ENCODE data around the gene VEGFC. TPM values are rescaled to one million over a fixed set of nuclear protein-coding genes. Genes with fewer than 3 reads are reported as not detected.

VEGFC gene
- total and polyA plus RNA-seq, 2 donors (not counting 1 experiment from before 2014, with no cell fraction given): not detected

DNA sequence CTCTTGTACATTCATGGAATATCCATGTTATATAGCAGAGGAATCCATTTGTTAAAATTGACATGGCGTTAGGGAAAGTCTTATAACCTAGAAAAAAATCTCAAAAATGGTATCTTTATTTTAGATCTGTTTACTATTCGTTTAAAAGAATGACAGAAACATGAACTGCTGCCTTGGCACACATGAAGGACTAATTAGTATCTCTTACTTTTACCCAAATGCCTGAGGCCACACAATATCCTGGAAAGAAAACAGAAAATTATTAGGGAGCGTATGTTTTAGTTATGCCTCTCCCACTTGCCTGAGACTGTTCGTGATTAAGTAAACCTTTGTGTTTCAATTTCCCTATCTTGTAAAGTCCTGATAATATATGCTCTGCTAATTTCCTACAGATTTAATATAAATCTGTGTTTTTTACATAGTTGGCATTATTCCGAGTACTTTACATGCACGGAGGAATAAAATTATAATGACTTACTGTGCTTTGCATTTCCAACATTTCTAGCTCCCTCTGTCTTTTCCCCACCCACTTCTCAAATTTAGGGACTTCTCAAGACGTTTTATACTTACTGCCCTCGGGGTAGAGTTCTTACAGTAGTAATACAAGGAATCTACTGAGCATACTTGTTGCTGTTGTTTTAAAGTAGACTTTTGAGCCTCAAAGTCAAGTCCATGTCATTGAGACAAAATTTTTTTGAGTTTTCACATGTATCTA is 147.3 kb downstream of the VEGFC start:
- CTCF ChIA-PET: no interaction called here
- no peaks in the 10 kb centered on the region for H3K9me3 ChIP-seq (ENCODE audit: control extremely low read depth in 1 of 3, control insufficient read depth in 2 of 3, insufficient read depth in 1 of 3, low read length in 2 of 3)

DNA sequence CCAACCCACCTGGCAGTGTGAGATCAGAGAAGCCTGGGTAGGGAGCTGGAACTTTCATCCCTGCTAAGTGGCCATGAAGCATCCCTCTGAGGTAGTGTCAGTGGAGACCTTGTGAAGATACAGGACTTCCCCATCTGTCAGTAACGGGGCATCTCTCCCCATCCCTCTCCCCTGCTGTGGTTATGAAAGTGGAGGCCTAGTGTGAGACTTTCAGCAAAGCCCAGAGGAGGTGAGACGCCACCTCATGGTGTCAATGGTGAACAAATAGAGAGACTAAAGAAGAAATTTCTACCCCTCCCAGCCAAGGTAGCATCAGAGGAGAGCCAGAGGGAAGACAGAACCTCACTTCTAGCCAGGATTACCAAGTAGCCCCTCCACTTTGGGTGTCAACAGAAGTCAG is 150.2 kb downstream of the VEGFC start:
- no peak overlapping the region for H3K9ac ChIP-seq (ENCODE audit: low read length)
- no CpG with 5 or more reads among the region's 2 CpGs for WGBS (ENCODE audit: insufficient coverage)
- ChIA-PET CTCF (no interaction called here), POLR2A (no interaction called here)
- H3K4me2 ChIP-seq (replicated peaks; ENCODE audit: low read depth, low read length, poor library complexity, severe bottlenecking): no peak overlapping the region
- ATAC-seq (ENCODE audit: low read depth): no peak
- Mint-ChIP-seq H3K27me3 (no peaks in the 10 kb centered on the region), H3K4me3 (no peak overlapping the region), H3K9me3 (ENCODE audit: insufficient read depth) (peaks cover 5% of the 10 kb centered on the region), H3K4me1 (no peaks in the 10 kb centered on the region), H3K27ac (no peak overlapping the region)
- H3K4me1 ChIP-seq (ENCODE audit: control insufficient read depth in 2 of 2, insufficient read depth in 2 of 2, low read length in 2 of 2): no peaks in the 10 kb centered on the region
- TF ChIP-seq EZH2 (IDR thresholded peaks at IDR 0.05; ENCODE audit: borderline replicate concordance, insufficient read depth, low read depth, low read length, poor library complexity, severe bottlenecking): no peak
- TF ChIP-seq, protein P1, sequence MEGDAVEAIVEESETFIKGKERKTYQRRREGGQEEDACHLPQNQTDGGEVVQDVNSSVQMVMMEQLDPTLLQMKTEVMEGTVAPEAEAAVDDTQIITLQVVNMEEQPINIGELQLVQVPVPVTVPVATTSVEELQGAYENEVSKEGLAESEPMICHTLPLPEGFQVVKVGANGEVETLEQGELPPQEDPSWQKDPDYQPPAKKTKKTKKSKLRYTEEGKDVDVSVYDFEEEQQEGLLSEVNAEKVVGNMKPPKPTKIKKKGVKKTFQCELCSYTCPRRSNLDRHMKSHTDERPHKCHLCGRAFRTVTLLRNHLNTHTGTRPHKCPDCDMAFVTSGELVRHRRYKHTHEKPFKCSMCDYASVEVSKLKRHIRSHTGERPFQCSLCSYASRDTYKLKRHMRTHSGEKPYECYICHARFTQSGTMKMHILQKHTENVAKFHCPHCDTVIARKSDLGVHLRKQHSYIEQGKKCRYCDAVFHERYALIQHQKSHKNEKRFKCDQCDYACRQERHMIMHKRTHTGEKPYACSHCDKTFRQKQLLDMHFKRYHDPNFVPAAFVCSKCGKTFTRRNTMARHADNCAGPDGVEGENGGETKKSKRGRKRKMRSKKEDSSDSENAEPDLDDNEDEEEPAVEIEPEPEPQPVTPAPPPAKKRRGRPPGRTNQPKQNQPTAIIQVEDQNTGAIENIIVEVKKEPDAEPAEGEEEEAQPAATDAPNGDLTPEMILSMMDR (IDR thresholded peaks at IDR 0.05): no peak
- no peaks in the 10 kb centered on the region for H3K27me3 ChIP-seq (replicated peaks in 1 of 4; ENCODE audit: control extremely low read depth in 1 of 4, control insufficient read depth in 3 of 4, insufficient read depth in 4 of 4, low read length in 3 of 4)
- H3K4me3 ChIP-seq (ENCODE audit: control extremely low read depth in 1 of 5, extremely low read depth in 1 of 5, insufficient read depth in 1 of 5, low read depth in 2 of 5, low read length in 4 of 5): no peak overlapping the region
- no peak overlapping the region for H2AFZ ChIP-seq (ENCODE audit: insufficient read depth, low read depth, low read length, poor library complexity, severe bottlenecking)
- H3K36me3 ChIP-seq (replicated peaks in 1 of 2; ENCODE audit: control extremely low read depth in 1 of 2, control insufficient read depth in 1 of 2, extremely low read depth in 1 of 2, insufficient read depth in 2 of 2, low read length in 1 of 2): no peaks in the 10 kb centered on the region
- no peak for DNase-seq
- intact Hi-C loops (cut with micrococcal nuclease): no loop called here
- H3K79me2 ChIP-seq (ENCODE audit: control insufficient read depth, insufficient read depth, low read length): no peaks in the 10 kb centered on the region
- H3K27ac ChIP-seq (ENCODE audit: low read length in 2 of 2): no peak overlapping the region
- H3K9me3 ChIP-seq (ENCODE audit: control extremely low read depth in 1 of 3, control insufficient read depth in 2 of 3, insufficient read depth in 1 of 3, low read length in 2 of 3): no peaks in the 10 kb centered on the region
- H4K20me1 ChIP-seq (ENCODE audit: control insufficient read depth, insufficient read depth, low read length, poor library complexity, severe bottlenecking): no peaks in the 10 kb centered on the region

More for the DNA sequence above, 147.3 kb downstream of the VEGFC start:
- intact Hi-C loops (cut with micrococcal nuclease): no loop called here
- POLR2A ChIA-PET: no interaction called here
- Histone ChIP-seq H2AFZ (ENCODE audit: insufficient read depth, low read depth, low read length, poor library complexity, severe bottlenecking) (no peak overlapping the region), H3K4me1 (ENCODE audit: control insufficient read depth in 2 of 2, insufficient read depth in 2 of 2, low read length in 2 of 2) (no peaks in the 10 kb centered on the region), H3K4me3 (ENCODE audit: control extremely low read depth in 1 of 5, extremely low read depth in 1 of 5, insufficient read depth in 1 of 5, low read depth in 2 of 5, low read length in 4 of 5) (no peak overlapping the region), H3K36me3 (replicated peaks in 1 of 2; ENCODE audit: control extremely low read depth in 1 of 2, control insufficient read depth in 1 of 2, extremely low read depth in 1 of 2, insufficient read depth in 2 of 2, low read length in 1 of 2) (no peaks in the 10 kb centered on the region), H3K9ac (ENCODE audit: low read length) (no peak overlapping the region), H3K4me2 (replicated peaks; ENCODE audit: low read depth, low read length, poor library complexity, severe bottlenecking) (no peak overlapping the region), H3K27ac (ENCODE audit: low read length in 2 of 2) (no peak overlapping the region), H4K20me1 (ENCODE audit: control insufficient read depth, insufficient read depth, low read length, poor library complexity, severe bottlenecking) (no peaks in the 10 kb centered on the region), H3K79me2 (ENCODE audit: control insufficient read depth, insufficient read depth, low read length) (no peaks in the 10 kb centered on the region), H3K27me3 (replicated peaks in 1 of 4; ENCODE audit: control extremely low read depth in 1 of 4, control insufficient read depth in 3 of 4, insufficient read depth in 4 of 4, low read length in 3 of 4) (no peaks in the 10 kb centered on the region)
- ATAC-seq (ENCODE audit: low read depth) (no peak), DNase-seq (no peak)
- no peaks in the 10 kb centered on the region for H3K27me3 Mint-ChIP-seq
- TF ChIP-seq, protein P1 (IDR thresholded peaks at IDR 0.05): no peak
- TF ChIP-seq EZH2 (IDR thresholded peaks at IDR 0.05; ENCODE audit: borderline replicate concordance, insufficient read depth, low read depth, low read length, poor library complexity, severe bottlenecking): no peak
- no peak overlapping the region for H3K4me3 Mint-ChIP-seq
- no peaks in the 10 kb centered on the region for H3K9me3 Mint-ChIP-seq (ENCODE audit: insufficient read depth)
- no peak overlapping the region for H3K27ac Mint-ChIP-seq
- WGBS (ENCODE audit: insufficient coverage): 100% methylated on average over 1 of the region's 8 CpGs
- H3K4me1 Mint-ChIP-seq: no peaks in the 10 kb centered on the region

Data from B cell (primary cell).